ENCODE measurements around the gene NOS1AP. TPM values are rescaled to one million over a fixed set of nuclear protein-coding genes. Genes with fewer than 3 reads are reported as not detected.

Gene NOS1AP
- total RNA-seq, 1 experiment from 2014 or later: not detected

DNA sequence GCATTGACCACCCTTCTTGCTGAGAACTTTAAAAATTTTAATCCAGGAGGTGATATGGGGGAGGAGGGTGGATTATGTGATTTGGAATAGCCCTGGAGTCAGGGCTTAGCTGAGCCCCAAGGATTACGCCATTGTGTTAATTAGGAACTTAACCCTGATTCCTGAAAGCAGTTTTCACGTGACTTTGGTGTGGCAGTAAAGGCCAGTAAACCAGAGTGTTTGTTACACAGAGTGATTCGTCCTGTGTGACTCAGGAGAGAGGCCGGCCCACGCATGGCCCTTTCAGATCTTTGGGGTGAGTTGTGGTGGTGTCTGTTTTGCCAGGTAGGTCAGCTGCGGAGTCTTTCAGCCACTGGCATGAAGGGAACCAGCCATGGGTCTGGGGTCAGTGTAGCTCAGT is 107.6 kb downstream of the NOS1AP start:
- no peaks in the 10 kb centered on the region for H3K9me3 ChIP-seq (replicated peaks)
- no peak for DNase-seq (ENCODE audit: low read depth in 1 of 2, low spot score in 2 of 2)
- no peak overlapping the region for H3K27ac ChIP-seq
- no peak overlapping the region for H3K4me3 ChIP-seq
- H3K4me1 ChIP-seq (replicated peaks): no peaks in the 10 kb centered on the region
- no peaks in the 10 kb centered on the region for H3K36me3 ChIP-seq
- peaks cover 4% of the 10 kb centered on the region; the same call in 1 of the 2 replicates for H3K27me3 ChIP-seq (replicated peaks)

DNA sequence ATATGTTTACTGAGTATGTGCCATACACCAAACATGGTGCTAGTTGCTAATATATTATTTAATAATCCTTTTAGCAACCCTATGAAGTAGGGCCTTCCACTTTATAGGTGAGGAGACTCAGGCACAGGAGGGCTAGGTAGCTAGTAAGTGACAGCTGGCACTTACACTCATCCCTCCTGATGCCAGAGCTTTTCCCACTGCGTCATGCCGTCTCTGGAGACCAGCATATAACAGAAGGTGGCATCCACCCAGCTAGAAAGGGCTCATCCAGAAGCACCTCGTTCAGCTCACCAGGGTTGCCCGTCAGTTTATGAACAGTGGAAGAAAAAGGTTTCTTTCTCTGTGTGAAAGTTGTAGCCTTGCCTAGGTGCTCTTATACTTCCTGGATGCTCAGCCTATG is 108.9 kb downstream of the NOS1AP start:
- no peaks in the 10 kb centered on the region for H3K36me3 ChIP-seq
- H3K4me1 ChIP-seq (replicated peaks): no peaks in the 10 kb centered on the region
- peaks cover 4% of the 10 kb centered on the region; the same call in 1 of the 2 replicates for H3K27me3 ChIP-seq (replicated peaks)
- no peaks in the 10 kb centered on the region for H3K9me3 ChIP-seq (replicated peaks)
- H3K4me3 ChIP-seq: no peak overlapping the region
- no peak overlapping the region for H3K27ac ChIP-seq
- no peak for DNase-seq (ENCODE audit: low read depth in 1 of 2, low spot score in 2 of 2)

DNA sequence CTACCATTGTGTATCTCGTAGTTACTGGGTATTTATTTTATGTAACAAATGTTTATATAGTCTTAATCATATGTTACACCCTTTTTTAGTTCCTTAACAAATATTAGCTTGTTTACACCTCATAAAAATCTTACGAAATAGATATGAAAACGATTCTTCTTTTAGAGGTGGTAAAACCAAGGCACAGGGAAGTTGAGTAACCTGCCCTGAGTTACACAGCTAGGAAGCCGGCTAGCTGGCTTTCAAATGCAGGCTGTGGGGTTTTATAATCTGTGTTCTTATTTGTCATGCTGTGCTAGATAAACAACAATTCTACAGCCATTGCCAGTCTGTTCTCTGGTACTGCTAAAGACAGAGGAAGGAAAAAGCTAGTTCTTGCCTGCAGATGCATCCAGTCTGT is 109.6 kb downstream of the NOS1AP start:
- H3K9me3 ChIP-seq (replicated peaks): no peaks in the 10 kb centered on the region

DNA sequence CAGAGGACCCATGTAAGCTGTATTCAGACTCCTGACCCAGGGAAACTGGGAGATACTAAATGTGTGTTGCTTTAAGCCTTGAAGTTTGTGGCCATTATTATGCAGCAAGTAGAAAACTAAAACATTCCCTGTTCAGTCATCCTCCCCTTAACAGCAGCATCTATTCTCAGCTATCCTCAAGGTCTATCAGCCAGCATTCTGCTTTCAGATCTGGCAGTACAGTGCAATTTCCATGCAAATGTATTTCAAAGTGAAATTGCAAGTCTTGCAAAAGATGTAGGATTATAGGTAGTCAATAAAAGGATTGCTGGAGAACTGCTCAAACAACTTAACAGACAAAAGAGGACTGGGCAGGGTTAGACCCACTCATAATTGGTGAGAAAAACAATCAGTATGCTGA is 111.3 kb downstream of the NOS1AP start:
- no peak overlapping the region for H3K4me3 ChIP-seq
- H3K27me3 ChIP-seq (replicated peaks): peaks cover 10% of the 10 kb centered on the region; the same call in 1 of the 2 replicates
- H3K9me3 ChIP-seq (replicated peaks): no peaks in the 10 kb centered on the region

More for the DNA sequence above, 109.6 kb downstream of the NOS1AP start:
- H3K4me1 ChIP-seq (replicated peaks): no peaks in the 10 kb centered on the region
- peaks cover 10% of the 10 kb centered on the region; the same call in 1 of the 2 replicates for H3K27me3 ChIP-seq (replicated peaks)
- no peak overlapping the region for H3K27ac ChIP-seq
- no peak for DNase-seq (ENCODE audit: low read depth in 1 of 2, low spot score in 2 of 2)
- no peaks in the 10 kb centered on the region for H3K36me3 ChIP-seq
- H3K4me3 ChIP-seq: no peak overlapping the region

GRCh38 chr1:162182090-162182489 is 112.6 kb downstream of the NOS1AP start:
- H3K4me3 ChIP-seq: no peak overlapping the region
- H3K9me3 ChIP-seq (replicated peaks): no peaks in the 10 kb centered on the region
- DNase-seq (ENCODE audit: low read depth in 1 of 2, low spot score in 2 of 2): no peak
- H3K4me1 ChIP-seq (replicated peaks): no peaks in the 10 kb centered on the region
- H3K27me3 ChIP-seq (replicated peaks): peaks cover 10% of the 10 kb centered on the region; the same call in 1 of the 2 replicates
- no peak overlapping the region for H3K27ac ChIP-seq
- H3K36me3 ChIP-seq: no peaks in the 10 kb centered on the region

More for the DNA sequence above, 111.3 kb downstream of the NOS1AP start:
- no peaks in the 10 kb centered on the region for H3K4me1 ChIP-seq (replicated peaks)
- DNase-seq (ENCODE audit: low read depth in 1 of 2, low spot score in 2 of 2): no peak
- H3K27ac ChIP-seq: no peak overlapping the region
- no peaks in the 10 kb centered on the region for H3K36me3 ChIP-seq

- Histone ChIP-seq H3K36me3 (no peaks in the 10 kb centered on the region), H3K4me1 (replicated peaks) (no peaks in the 10 kb centered on the region), H3K27me3 (replicated peaks) (peaks cover 6% of the 10 kb centered on the region; the same call in 1 of the 2 replicates), H3K4me3 (no peak overlapping the region), H3K27ac (no peak overlapping the region), H3K9me3 (replicated peaks) (no peaks in the 10 kb centered on the region)
- no peak for DNase-seq (ENCODE audit: low read depth in 1 of 2, low spot score in 2 of 2)
Measured at GRCh38 chr1:162185314-162186025, 116.0 kb downstream of the NOS1AP start.

- DNase-seq (ENCODE audit: low read depth in 1 of 2, low spot score in 2 of 2): no peak
- no peaks in the 10 kb centered on the region for H3K4me1 ChIP-seq (replicated peaks)
- no peaks in the 10 kb centered on the region for H3K36me3 ChIP-seq
- H3K27ac ChIP-seq: no peak overlapping the region
- H3K27me3 ChIP-seq (replicated peaks): peaks cover 6% of the 10 kb centered on the region; the same call in 1 of the 2 replicates
- H3K4me3 ChIP-seq: no peak overlapping the region
- no peaks in the 10 kb centered on the region for H3K9me3 ChIP-seq (replicated peaks)
Measured at GRCh38 chr1:162186026-162186374, 116.5 kb downstream of the NOS1AP start.

- DNase-seq (ENCODE audit: low read depth in 1 of 2, low spot score in 2 of 2): no peak
- no peaks in the 10 kb centered on the region for H3K36me3 ChIP-seq
- H3K27me3 ChIP-seq (replicated peaks): peaks cover 6% of the 10 kb centered on the region; the same call in 1 of the 2 replicates
- H3K9me3 ChIP-seq (replicated peaks): no peaks in the 10 kb centered on the region
- H3K27ac ChIP-seq: no peak overlapping the region
- no peak overlapping the region for H3K4me3 ChIP-seq
- no peaks in the 10 kb centered on the region for H3K4me1 ChIP-seq (replicated peaks)
Measured at GRCh38 chr1:162186406-162186805, 116.9 kb downstream of the NOS1AP start.

DNA sequence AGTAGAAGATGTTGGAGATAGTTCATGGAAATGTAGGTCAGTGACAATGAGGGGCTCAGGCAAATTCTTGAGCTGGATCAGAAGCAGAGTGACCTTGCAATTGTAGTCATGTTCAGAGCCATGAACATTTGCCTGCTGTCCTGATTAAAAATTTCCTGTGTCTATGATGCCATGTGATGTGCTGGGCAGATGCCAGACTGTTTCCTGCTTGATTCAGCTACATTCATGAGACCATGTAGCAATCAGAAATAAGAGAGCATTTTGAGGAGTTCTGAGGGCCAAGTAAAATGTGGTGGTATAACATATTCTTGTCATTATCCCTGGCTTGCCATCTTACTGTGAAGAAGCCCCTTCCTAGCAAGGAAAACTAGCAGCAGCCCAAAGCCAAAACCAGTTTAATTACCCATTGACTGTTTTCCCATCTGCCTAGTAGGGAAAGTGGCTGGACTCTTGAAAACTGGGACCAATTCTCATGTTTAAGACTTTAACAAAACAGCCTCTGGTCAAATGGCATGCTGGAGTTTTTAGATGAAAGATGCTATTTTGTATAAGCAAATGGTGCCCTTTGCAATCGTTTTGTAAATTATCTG is 118.3 kb downstream of the NOS1AP start:
- no peak for DNase-seq (ENCODE audit: low read depth in 1 of 2, low spot score in 2 of 2)
- no peaks in the 10 kb centered on the region for H3K36me3 ChIP-seq
- peaks cover 6% of the 10 kb centered on the region; the same call in 1 of the 2 replicates for H3K27me3 ChIP-seq (replicated peaks)

DNA sequence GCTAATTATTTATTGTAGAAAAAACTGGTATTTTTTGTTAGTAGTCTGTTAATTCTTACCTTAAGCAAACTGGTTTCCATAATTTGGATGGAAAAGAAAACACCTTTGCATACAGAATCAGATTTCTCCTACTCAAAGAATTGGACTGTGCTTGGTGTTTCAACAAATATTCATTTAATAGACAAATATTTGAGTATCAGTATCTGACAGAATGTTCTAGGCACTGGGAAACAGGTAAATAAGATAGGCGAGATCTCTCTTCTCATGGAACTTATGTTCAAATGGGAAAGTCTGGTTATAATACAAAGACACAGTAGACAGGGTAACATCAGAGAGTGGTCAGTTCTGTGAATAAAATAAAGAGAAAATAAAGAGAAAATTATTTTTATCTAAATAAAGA is 119.9 kb downstream of the NOS1AP start:
- H3K27me3 ChIP-seq (replicated peaks): no peaks in the 10 kb centered on the region
- no peak overlapping the region for H3K27ac ChIP-seq
- no peak for DNase-seq (ENCODE audit: low read depth in 1 of 2, low spot score in 2 of 2)
- no peak overlapping the region for H3K4me3 ChIP-seq
- H3K4me1 ChIP-seq (replicated peaks): no peaks in the 10 kb centered on the region
- H3K9me3 ChIP-seq (replicated peaks): no peaks in the 10 kb centered on the region
- H3K36me3 ChIP-seq: no peaks in the 10 kb centered on the region

More for the DNA sequence above, 118.3 kb downstream of the NOS1AP start:
- H3K4me3 ChIP-seq: no peak overlapping the region
- H3K27ac ChIP-seq: no peak overlapping the region
- no peaks in the 10 kb centered on the region for H3K4me1 ChIP-seq (replicated peaks)
- H3K9me3 ChIP-seq (replicated peaks): no peaks in the 10 kb centered on the region

DNA sequence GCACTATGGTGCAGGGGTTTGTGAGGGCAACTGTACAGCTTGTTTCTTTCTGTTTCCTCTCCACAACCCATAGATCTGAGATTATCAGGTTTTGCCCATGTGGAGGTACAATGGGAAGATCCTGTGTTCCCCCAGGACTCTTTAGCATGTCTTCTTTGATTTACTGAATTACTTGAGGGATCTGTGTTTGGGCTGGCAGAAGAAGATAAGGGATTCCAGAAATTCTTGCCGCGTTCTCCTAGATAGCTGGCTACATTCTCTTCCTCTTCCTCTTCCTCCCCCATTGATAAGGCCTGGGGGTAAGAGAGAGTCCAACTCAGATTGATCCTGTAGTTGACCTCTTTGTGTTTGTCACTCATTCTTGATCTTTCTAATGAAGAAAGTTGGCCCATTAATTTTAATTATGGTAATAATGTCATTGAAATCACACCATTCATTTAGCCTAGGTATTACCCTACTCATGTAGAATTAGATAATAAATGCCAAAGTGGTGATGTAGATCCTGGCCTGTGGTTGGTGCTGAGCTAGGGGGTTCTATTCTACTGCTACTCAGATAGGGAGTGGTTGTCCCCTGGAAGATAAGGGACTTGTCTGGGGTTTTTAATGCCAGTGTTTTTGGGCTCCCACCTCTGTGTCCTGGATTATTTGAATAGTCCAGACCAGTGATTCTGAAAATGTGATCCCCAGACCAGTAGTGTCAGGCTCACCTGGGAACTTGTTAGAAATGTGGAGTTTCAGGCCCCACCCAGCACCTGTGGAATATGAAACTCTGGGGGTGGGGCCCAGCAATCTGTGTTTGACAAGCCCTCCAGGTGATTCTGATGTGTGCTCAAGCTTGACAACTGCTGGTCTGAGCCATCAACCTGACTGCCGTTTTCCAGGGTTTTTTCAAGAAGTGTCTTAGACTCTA is 122.2 kb downstream of the NOS1AP start:
- H3K4me1 ChIP-seq (replicated peaks): no peaks in the 10 kb centered on the region
- H3K4me3 ChIP-seq: no peak overlapping the region
- H3K36me3 ChIP-seq: no peaks in the 10 kb centered on the region
- 0 out of 2 replicates have a peak, but pooled peaks cover 8% of the 10 kb centered on the region for H3K27me3 ChIP-seq (replicated peaks)
- DNase-seq (ENCODE audit: low read depth in 1 of 2, low spot score in 2 of 2): no peak
- no peaks in the 10 kb centered on the region for H3K9me3 ChIP-seq (replicated peaks)
- no peak overlapping the region for H3K27ac ChIP-seq

DNA sequence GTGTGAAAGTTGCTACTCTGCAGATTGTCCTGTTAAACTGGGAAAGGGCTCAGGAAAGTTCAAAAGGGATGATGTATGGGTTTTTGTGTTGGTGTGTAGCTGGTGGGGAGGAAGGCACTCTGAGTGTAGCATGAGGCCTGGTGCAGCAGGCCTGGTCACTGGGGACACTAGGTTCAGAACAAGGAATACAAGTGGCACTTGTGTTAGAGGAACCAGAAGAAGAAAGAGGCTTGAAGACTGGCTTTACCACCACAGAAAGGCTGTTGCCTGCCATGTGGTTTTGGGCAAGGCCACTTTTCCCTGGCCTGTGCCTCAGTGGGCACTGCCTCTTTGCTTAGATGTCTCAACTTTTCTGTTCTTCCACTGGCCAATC is 122.8 kb downstream of the NOS1AP start:
- no peaks in the 10 kb centered on the region for H3K4me1 ChIP-seq (replicated peaks)
- H3K4me3 ChIP-seq: no peak overlapping the region
- 0 out of 2 replicates have a peak, but pooled peaks cover 8% of the 10 kb centered on the region for H3K27me3 ChIP-seq (replicated peaks)
- DNase-seq (ENCODE audit: low read depth in 1 of 2, low spot score in 2 of 2): no peak
- no peaks in the 10 kb centered on the region for H3K36me3 ChIP-seq
- no peak overlapping the region for H3K27ac ChIP-seq
- no peaks in the 10 kb centered on the region for H3K9me3 ChIP-seq (replicated peaks)

- no peaks in the 10 kb centered on the region for H3K9me3 ChIP-seq (replicated peaks)
- H3K36me3 ChIP-seq: no peaks in the 10 kb centered on the region
- H3K27me3 ChIP-seq (replicated peaks): 0 out of 2 replicates have a peak, but pooled peaks cover 8% of the 10 kb centered on the region
- no peaks in the 10 kb centered on the region for H3K4me1 ChIP-seq (replicated peaks)
- DNase-seq (ENCODE audit: low read depth in 1 of 2, low spot score in 2 of 2): no peak
- no peak overlapping the region for H3K27ac ChIP-seq
- no peak overlapping the region for H3K4me3 ChIP-seq
Measured at GRCh38 chr1:162192763-162193162, 123.3 kb downstream of the NOS1AP start.

All from SJSA1 (cell line).